ENCODE data around the gene OBSL1.

DNA sequence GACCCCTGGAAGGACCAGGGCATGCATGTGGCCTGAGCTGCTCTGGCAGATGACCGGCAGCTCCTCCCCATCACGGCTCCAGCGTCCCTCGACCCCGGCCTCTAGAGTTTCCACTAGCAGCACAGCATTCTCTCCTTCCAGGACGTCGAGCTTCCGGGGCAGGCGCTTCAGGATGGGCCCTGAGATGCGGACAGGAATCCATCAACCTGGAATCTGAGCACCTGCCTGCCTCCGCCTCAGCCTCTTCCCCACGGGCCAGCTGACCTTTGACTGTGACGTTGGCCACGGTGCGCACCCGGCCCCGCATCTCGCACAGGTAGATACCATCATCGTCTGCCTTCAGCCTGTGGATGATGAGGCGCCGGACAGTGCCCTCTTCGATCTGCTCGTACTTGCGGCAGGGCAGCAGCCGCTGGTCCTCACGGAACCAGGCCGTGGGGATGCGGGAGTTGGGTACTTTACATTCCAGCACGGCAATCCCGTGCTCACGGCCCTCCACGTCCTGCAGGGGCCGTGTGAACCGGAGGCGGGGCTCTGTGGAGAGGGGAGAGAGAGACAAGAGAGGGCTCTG, 3.5 kb downstream of the OBSL1 start:
- TF ChIP-seq SUZ12 (IDR thresholded peaks at IDR 0.05), result no peak
- no peak for TF ChIP-seq FOXK2 (IDR thresholded peaks at IDR 0.05)
- no peak for TF ChIP-seq FOXA1 (IDR thresholded peaks at IDR 0.05)
- no peak for TF ChIP-seq ZNF384 (IDR thresholded peaks at IDR 0.05)
- TF ChIP-seq, protein P1, sequence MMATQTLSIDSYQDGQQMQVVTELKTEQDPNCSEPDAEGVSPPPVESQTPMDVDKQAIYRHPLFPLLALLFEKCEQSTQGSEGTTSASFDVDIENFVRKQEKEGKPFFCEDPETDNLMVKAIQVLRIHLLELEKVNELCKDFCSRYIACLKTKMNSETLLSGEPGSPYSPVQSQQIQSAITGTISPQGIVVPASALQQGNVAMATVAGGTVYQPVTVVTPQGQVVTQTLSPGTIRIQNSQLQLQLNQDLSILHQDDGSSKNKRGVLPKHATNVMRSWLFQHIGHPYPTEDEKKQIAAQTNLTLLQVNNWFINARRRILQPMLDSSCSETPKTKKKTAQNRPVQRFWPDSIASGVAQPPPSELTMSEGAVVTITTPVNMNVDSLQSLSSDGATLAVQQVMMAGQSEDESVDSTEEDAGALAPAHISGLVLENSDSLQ (IDR thresholded peaks at IDR 0.05), result no peak
- no peak for TF ChIP-seq ELF4 (IDR thresholded peaks at IDR 0.05)
- TF ChIP-seq ARNT (IDR thresholded peaks at IDR 0.05), result no peak
